Neural cell (in vitro differentiated cells): ENCODE data around the gene DECR2. TPM values are rescaled to one million over a fixed set of nuclear protein-coding genes. Genes with fewer than 3 reads are reported as not detected.

Source experiments
- H2AFZ ChIP-seq: fragments of 200-600, 300-800 bp; sonication (generic), shearing (Covaris generic); 2 replicates; pipeline ENCODE4 v1.6.0; 2014; ENCODE audit warnings: low read depth, mild to moderate bottlenecking, antibody characterized with exemption, low read length, moderate library complexity
- H3F3A ChIP-seq: fragments of 200-600 bp; shearing (Covaris generic); 2 replicates; pipeline ENCODE4 v1.6.1; 2016; ENCODE audit warnings: mild to moderate bottlenecking, moderate library complexity, mixed read lengths, antibody characterized with exemption, low read length; ENCODE audit not compliant: insufficient read depth, poor library complexity, severe bottlenecking
- H3K27ac ChIP-seq: fragments of 200-600, 300-800 bp; sonication (generic), shearing (Covaris generic); 2 replicates; pipeline ENCODE4 v1.5.1; 2014; ENCODE audit warnings: mild to moderate bottlenecking, low read length, moderate library complexity
- H3K27me3 ChIP-seq: fragments of 300-800, 200-600 bp; sonication (generic), shearing (Covaris generic); 2 replicates; pipeline ENCODE4 v1.6.0; 2014; ENCODE audit warnings: mild to moderate bottlenecking, low read depth, low read length, moderate library complexity; ENCODE audit not compliant: insufficient read depth
- H3K36me3 ChIP-seq: fragments of 300-800, 200-600 bp; sonication (generic), shearing (Covaris generic); 2 replicates; pipeline ENCODE4 v1.5.1; 2014; ENCODE audit warnings: mild to moderate bottlenecking, antibody characterized with exemption, low read length, moderate library complexity; ENCODE audit not compliant: insufficient read depth
- H3K4me2 ChIP-seq: fragments of 300-800, 200-600 bp; sonication (generic), shearing (Covaris generic); 2 replicates; pipeline ENCODE4 v1.6.0; 2014; ENCODE audit warnings: mild to moderate bottlenecking, low read length
- H3K4me3 ChIP-seq: fragments of 300-800, 200-600 bp; sonication (generic), shearing (Covaris generic); 2 replicates; pipeline ENCODE4 v1.5.1; 2014; ENCODE audit warnings: mild to moderate bottlenecking, low read length, moderate library complexity
- H3K79me2 ChIP-seq: fragments of 200-600 bp; shearing (Covaris generic); replicated peaks from 2 replicates; pipeline ENCODE4 v1.6.0; 2014; ENCODE audit warnings: mild to moderate bottlenecking, low read length, moderate library complexity; ENCODE audit not compliant: insufficient read depth
- H3K9ac ChIP-seq: fragments of 300-800, 200-600 bp; sonication (generic), shearing (Covaris generic); 2 replicates; pipeline ENCODE4 v1.6.1; 2016; ENCODE audit warnings: mild to moderate bottlenecking, low read length, mixed read lengths
- H3K9me2 ChIP-seq: fragments of 200-600 bp; shearing (Covaris generic); 2 replicates; pipeline ENCODE4 v1.6.1; 2016; ENCODE audit warnings: mild to moderate bottlenecking, low read length, mixed read lengths; ENCODE audit not compliant: insufficient read depth
- H3K9me3 ChIP-seq: fragments of 200-600, 300-800 bp; sonication (generic), shearing (Covaris generic); 2 replicates; pipeline ENCODE4 v1.6.1; 2016; ENCODE audit warnings: mild to moderate bottlenecking, mixed run types, low read length, moderate library complexity, mixed read lengths
- H4K20me1 ChIP-seq: fragments of 200-600 bp; shearing (Covaris generic); 2 replicates; pipeline ENCODE4 v1.6.1; 2016; ENCODE audit warnings: mild to moderate bottlenecking, mixed run types; ENCODE audit not compliant: insufficient read depth
- EP300 ChIP-seq: fragments of 450-650 bp; conservative IDR thresholded peaks from 2 replicates; pipeline ENCODE4 v1.6.1; 2014; ENCODE audit warnings: antibody characterized with exemption, mild to moderate bottlenecking, moderate library complexity; ENCODE audit not compliant: poor library complexity, severe bottlenecking
- EZH2 ChIP-seq: fragments of 200-600, 300-800 bp; shearing (Covaris generic), sonication (generic); IDR thresholded peaks from 2 replicates; pipeline ENCODE4 v1.6.1; 2014; ENCODE audit warnings: antibody characterized with exemption, low read length, borderline replicate concordance, mild to moderate bottlenecking; ENCODE audit not compliant: insufficient read depth, poor library complexity, severe bottlenecking
- MXI1 ChIP-seq: fragments of 450-650 bp; conservative IDR thresholded peaks from 2 replicates; pipeline ENCODE4 v1.6.1; 2014; ENCODE audit warnings: antibody characterized with exemption, mild to moderate bottlenecking; ENCODE audit not compliant: poor library complexity, severe bottlenecking
- POLR2AphosphoS5 ChIP-seq: IDR thresholded peaks from 2 replicates; pipeline ENCODE4 v1.6.1; 2012
- RAD21 ChIP-seq: fragments of 450-650 bp; conservative IDR thresholded peaks from 2 replicates; pipeline ENCODE4 v1.6.1; 2014; ENCODE audit warnings: antibody characterized with exemption, mild to moderate bottlenecking, moderate library complexity
- REST ChIP-seq: IDR thresholded peaks from 2 replicates; pipeline ENCODE4 v1.6.1; 2012; ENCODE audit warnings: borderline replicate concordance
- SMC3 ChIP-seq: fragments of 450-650 bp; conservative IDR thresholded peaks from 2 replicates; pipeline ENCODE4 v1.6.1; 2014; ENCODE audit warnings: antibody characterized with exemption, mild to moderate bottlenecking, moderate library complexity; ENCODE audit not compliant: poor library complexity
- TAF1 ChIP-seq: IDR thresholded peaks from 2 replicates; pipeline ENCODE4 v1.6.1; 2012; ENCODE audit warnings: low read depth
- polyA plus RNA-seq: library from polyadenylated mRNA; depleted of rRNA; stranded (reverse); fragments of >200 nt; gene quantifications from 2 replicates; pipeline ENCODE4 v1.2.3, GENCODE V29; 2014
- TF ChIP-seq, protein P1 (sequence below): fragments of 450-650 bp; IDR thresholded peaks from 2 replicates; pipeline ENCODE4 v1.5.1; 2014; ENCODE audit warnings: antibody characterized with exemption, mild to moderate bottlenecking, moderate library complexity; ENCODE audit not compliant: poor library complexity, severe bottlenecking

Gene DECR2
- polyA plus RNA-seq, 1 donor from 2014 or later = 58.8 TPM

- no peaks in the 10 kb centered on the region for H3F3A ChIP-seq
- H2AFZ ChIP-seq = no peak overlapping the region
- no peaks in the 10 kb centered on the region for H3K79me2 ChIP-seq
- no peaks in the 10 kb centered on the region for H3K9me3 ChIP-seq
- H4K20me1 ChIP-seq = no peaks in the 10 kb centered on the region
- no peak overlapping the region for H3K9ac ChIP-seq
- peak overlapping the region; percentile 61 for H3K4me3 ChIP-seq
- H3K36me3 ChIP-seq = no peaks in the 10 kb centered on the region
- H3K9me2 ChIP-seq = no peaks in the 10 kb centered on the region
- no peak overlapping the region for H3K27ac ChIP-seq
- no peak overlapping the region for H3K4me2 ChIP-seq
- H3K27me3 ChIP-seq = no peaks in the 10 kb centered on the region
- TF ChIP-seq, protein P1, sequence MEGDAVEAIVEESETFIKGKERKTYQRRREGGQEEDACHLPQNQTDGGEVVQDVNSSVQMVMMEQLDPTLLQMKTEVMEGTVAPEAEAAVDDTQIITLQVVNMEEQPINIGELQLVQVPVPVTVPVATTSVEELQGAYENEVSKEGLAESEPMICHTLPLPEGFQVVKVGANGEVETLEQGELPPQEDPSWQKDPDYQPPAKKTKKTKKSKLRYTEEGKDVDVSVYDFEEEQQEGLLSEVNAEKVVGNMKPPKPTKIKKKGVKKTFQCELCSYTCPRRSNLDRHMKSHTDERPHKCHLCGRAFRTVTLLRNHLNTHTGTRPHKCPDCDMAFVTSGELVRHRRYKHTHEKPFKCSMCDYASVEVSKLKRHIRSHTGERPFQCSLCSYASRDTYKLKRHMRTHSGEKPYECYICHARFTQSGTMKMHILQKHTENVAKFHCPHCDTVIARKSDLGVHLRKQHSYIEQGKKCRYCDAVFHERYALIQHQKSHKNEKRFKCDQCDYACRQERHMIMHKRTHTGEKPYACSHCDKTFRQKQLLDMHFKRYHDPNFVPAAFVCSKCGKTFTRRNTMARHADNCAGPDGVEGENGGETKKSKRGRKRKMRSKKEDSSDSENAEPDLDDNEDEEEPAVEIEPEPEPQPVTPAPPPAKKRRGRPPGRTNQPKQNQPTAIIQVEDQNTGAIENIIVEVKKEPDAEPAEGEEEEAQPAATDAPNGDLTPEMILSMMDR = no peak
- TF ChIP-seq TAF1 (no peak), EP300 (no peak), REST (no peak), MXI1 (no peak), EZH2 (no peak), POLR2AphosphoS5 (no peak), RAD21 (no peak), SMC3 (no peak)
Measured at GRCh38 chr16:368388-369158, 33.1 kb upstream of the DECR2 start.

GRCh38 chr16:369275-369865 lies 32.3 kb upstream of the DECR2 start:
- peak overlapping the region; percentile 61 for H3K4me3 ChIP-seq
- no peaks in the 10 kb centered on the region for H3K27me3 ChIP-seq
- H3K9me2 ChIP-seq = no peaks in the 10 kb centered on the region
- H3K79me2 ChIP-seq = no peaks in the 10 kb centered on the region
- no peaks in the 10 kb centered on the region for H3F3A ChIP-seq
- H3K9me3 ChIP-seq = no peaks in the 10 kb centered on the region
- peak overlapping the region; percentile 59 for H3K4me2 ChIP-seq
- H3K27ac ChIP-seq = no peak overlapping the region
- peak overlapping the region; percentile 9 for H3K9ac ChIP-seq
- TF ChIP-seq RAD21 (no peak), TAF1 (no peak), SMC3 (no peak), REST (no peak), EZH2 (no peak), EP300 (no peak), POLR2AphosphoS5 (no peak), MXI1 (no peak)
- TF ChIP-seq, protein P1 = no peak
- H3K36me3 ChIP-seq = no peaks in the 10 kb centered on the region
- no peak overlapping the region for H2AFZ ChIP-seq
- H4K20me1 ChIP-seq = no peaks in the 10 kb centered on the region
